ENCODE measurements around the gene SPTSSB.

DNA sequence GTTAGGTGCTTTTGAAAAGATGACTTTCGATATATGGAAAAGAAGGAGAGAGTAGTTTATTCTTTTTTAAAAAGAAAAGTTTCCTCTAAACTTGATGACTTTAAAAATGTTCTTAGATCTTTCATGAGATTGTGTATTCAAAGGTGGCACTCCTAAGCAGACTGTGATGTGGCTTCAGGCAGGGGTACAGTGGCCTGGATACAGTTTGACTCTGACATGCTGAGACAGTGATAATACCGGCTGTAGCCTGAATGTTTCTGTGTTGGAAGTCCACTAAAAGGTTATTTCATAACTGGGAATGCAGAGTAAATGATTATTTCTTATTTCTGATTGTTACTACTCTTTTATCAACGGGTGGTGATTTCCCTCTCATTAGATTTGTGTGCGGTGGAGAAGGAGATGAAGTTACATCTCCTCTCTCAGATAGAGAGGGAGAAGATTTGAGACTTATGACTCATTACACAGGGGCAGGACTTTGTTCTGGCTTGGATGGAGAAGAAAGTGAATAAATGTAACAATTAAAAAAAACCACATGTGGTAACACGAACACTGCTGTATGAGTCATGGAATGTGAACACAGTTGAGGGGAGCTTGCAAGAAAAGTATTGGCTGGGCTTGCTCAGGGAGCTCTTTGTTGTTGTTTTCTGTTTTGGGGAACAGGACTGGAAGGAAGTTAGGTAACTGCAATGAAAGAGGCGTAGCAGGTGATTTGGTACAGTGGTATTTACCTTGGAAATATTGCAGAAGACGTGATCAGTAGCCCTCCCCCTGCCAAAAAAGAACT, 21.6 kb downstream of the SPTSSB start:
- TF ChIP-seq, protein P1, sequence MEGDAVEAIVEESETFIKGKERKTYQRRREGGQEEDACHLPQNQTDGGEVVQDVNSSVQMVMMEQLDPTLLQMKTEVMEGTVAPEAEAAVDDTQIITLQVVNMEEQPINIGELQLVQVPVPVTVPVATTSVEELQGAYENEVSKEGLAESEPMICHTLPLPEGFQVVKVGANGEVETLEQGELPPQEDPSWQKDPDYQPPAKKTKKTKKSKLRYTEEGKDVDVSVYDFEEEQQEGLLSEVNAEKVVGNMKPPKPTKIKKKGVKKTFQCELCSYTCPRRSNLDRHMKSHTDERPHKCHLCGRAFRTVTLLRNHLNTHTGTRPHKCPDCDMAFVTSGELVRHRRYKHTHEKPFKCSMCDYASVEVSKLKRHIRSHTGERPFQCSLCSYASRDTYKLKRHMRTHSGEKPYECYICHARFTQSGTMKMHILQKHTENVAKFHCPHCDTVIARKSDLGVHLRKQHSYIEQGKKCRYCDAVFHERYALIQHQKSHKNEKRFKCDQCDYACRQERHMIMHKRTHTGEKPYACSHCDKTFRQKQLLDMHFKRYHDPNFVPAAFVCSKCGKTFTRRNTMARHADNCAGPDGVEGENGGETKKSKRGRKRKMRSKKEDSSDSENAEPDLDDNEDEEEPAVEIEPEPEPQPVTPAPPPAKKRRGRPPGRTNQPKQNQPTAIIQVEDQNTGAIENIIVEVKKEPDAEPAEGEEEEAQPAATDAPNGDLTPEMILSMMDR (IDR thresholded peaks at IDR 0.05), result no peak
- TF ChIP-seq POLR2A (IDR thresholded peaks at IDR 0.05), result no peak
